Globus pallidus (tissue), 1 donor: ENCODE results near the gene TBL3.
"Not testable (repeated sequence)": the region's sequence is repeated elsewhere in the genome, so short reads cannot be mapped to it uniquely, and the experiment has no call there.

Source experiments
- DNase-seq: peaks from one replicate; pipeline ENCODE4 v3.0.0-alpha.2; 2015; ENCODE audit warnings: low spot score

TBL3 gene

GRCh38 chr16:1971796-1972489 is at the start of gene TBL3:
TBL3 (plus strand) TSS chr16:1972053; CDS start chr16:1972165, 112 bp downstream.
- peak; percentile 86 for DNase-seq

GRCh38 chr16:1922357-1922756 is 49.5 kb upstream of the TBL3 start:
- DNase-seq = no peak

- DNase-seq = no peak
These were observed 48.4 kb upstream of the TBL3 start for GRCh38 chr16:1923299-1924034.

GRCh38 chr16:1924095-1924494 is 47.8 kb upstream of the TBL3 start:
- no peak for DNase-seq

GRCh38 chr16:1926271-1926670 is 45.6 kb upstream of the TBL3 start:
- DNase-seq = no peak

- no peak for DNase-seq
These were observed 42.7 kb upstream of the TBL3 start for GRCh38 chr16:1929105-1929504.

GRCh38 chr16:1929578-1930337 is 42.1 kb upstream of the TBL3 start:
- peak; percentile 77 for DNase-seq

- no peak for DNase-seq
These were observed 41.5 kb upstream of the TBL3 start for GRCh38 chr16:1930338-1930720.

- DNase-seq = no peak
These were observed 39.5 kb upstream of the TBL3 start for GRCh38 chr16:1932050-1933028.

GRCh38 chr16:1933097-1933661 is 38.7 kb upstream of the TBL3 start:
- no peak for DNase-seq

GRCh38 chr16:1936945-1937479 is 34.8 kb upstream of the TBL3 start:
- no peak for DNase-seq

GRCh38 chr16:1938316-1938715 is 33.5 kb upstream of the TBL3 start:
- no peak for DNase-seq

GRCh38 chr16:1938910-1939309 is 32.9 kb upstream of the TBL3 start:
- no peak for DNase-seq

GRCh38 chr16:1939833-1940232 is 32.0 kb upstream of the TBL3 start:
- DNase-seq = not testable (repeated sequence)

- no peak for DNase-seq
These were observed 31.3 kb upstream of the TBL3 start for GRCh38 chr16:1940273-1941161.

- DNase-seq = no peak
These were observed 30.4 kb upstream of the TBL3 start for GRCh38 chr16:1941162-1942046.

GRCh38 chr16:1942047-1942809 is 29.6 kb upstream of the TBL3 start:
- no peak for DNase-seq
